Ovary (tissue), 9 donors: ENCODE measurements around the gene MITF. TPM values are rescaled to one million over a fixed set of nuclear protein-coding genes. Genes with fewer than 3 reads are reported as not detected.

Source experiments
- DNase-seq, 5 donors: peaks; one replicate each; pipeline ENCODE4 v3.0.0-alpha.2; 2019 to 2020
- H3K27ac ChIP-seq, 2 donors: fragments of 200-600 bp; one replicate each; pipeline versions ENCODE4 v1.5.1 to v1.8.0; 2019 to 2022
- H3K27me3 ChIP-seq: fragments of 200-600 bp; one replicate; pipeline ENCODE4 v1.8.0; 2022
- H3K36me3 ChIP-seq: fragments of 200-600 bp; sonication (generic); one replicate; pipeline ENCODE4 v1.5.1; 2019
- H3K4me1 ChIP-seq: one replicate; pipeline ENCODE4 v1.8.1; 2013; ENCODE audit warnings: mild to moderate bottlenecking, moderate library complexity; ENCODE audit not compliant: insufficient read depth
- H3K4me3 ChIP-seq: fragments of 200-600 bp; sonication (generic); one replicate; pipeline ENCODE4 v1.5.1; 2017
- H3K9me3 ChIP-seq, 2 donors: fragments of 200-600 bp in 1 of 2; sonication (generic) in 1 of 2; one replicate each; pipeline versions ENCODE4 v1.5.1 to v1.8.1; 2013 to 2019; ENCODE audit warnings: mild to moderate bottlenecking in 1 of 2, moderate library complexity in 1 of 2
- CTCF ChIP-seq, 3 donors: fragments of 450-650 bp in 2 of 3; fragments of 200-600 bp in 1 of 3; IDR thresholded peaks; one replicate each; pipeline versions ENCODE4 v1.5.1 to v1.8.0; 2016 to 2022; ENCODE audit warnings: antibody characterized with exemption in 3 of 3, mild to moderate bottlenecking in 1 of 3
- EP300 ChIP-seq: sonication (generic); formaldehyde crosslinking; IDR thresholded peaks from one replicate; pipeline ENCODE4 v1.6.1; 2017; ENCODE audit warnings: antibody characterized with exemption
- POLR2A ChIP-seq: fragments of 450-650 bp; IDR thresholded peaks from one replicate; pipeline ENCODE4 v1.6.1; 2017; ENCODE audit warnings: antibody characterized with exemption, mild to moderate bottlenecking, moderate library complexity
- WGBS, 3 donors: extraction: QIAGEN DNeasy Blood & Tissue Kit in 1 of 3; methylation state at CpG; one replicate each; pipeline versions ENCODE4 v1.1.5 to v1.1.7; 2013 to 2017; 5-methylcytosine and 5-hydroxymethylcytosine counted together
- intact Hi-C, 4 donors: fragments of 100-400 bp; cut with DNase I; formaldehyde crosslinking; loops; one replicate each; pipeline versions ENCODE4 v1.11.0 to v1.15.1; 2022 to 2023
- polyA plus RNA-seq, 2 donors: library from polyadenylated mRNA; stranded (reverse); fragments of 200-250 nt in 1 of 2; fragments of 350-450 nt in 1 of 2; fragmentation: Illumina TruSeq in 1 of 2; extraction: RNeasy Lipid Tissue Mini Kit (QIAGEN cat#74804) in 1 of 2; gene quantifications; one replicate each; pipeline ENCODE4 v1.2.3, GENCODE V29; 2013 to 2014
- total RNA-seq, 7 donors: library from RNA; depleted of rRNA in 2 of 7; stranded (reverse); fragments of >200 nt in 2 of 7; fragmentation: NEBNext Ultra II Directional in 3 of 7; extraction: Animal tissue kit (Norgen Biotek cat#: 25700) in 3 of 7; gene quantifications; one replicate each; pipeline versions ENCODE4 v1.1.0 to v1.2.4, GENCODE V29; 2016 to 2023
- donor health status: DM: no; HTN: no; CAD: no; lungs with moderate emphysema.
- donor health status: DM: no; HTN: no; CAD: no.
- donor health status: Bipolar disorder and iron deficiency.
- donor health status: DM: yes; HTN: yes; CAD: no.
- donor health status: DM: no; HTN: no; CAD: no.
- donor health status: DM: yes; HTN: yes; CAD: no.

Gene MITF
- total and polyA plus RNA-seq, 9 donors, result 13.6 to 38.0 (median 24.9) TPM

- Histone ChIP-seq H3K4me1 (no peaks in the 10 kb centered on the region), H3K9me3 (no peaks in the 10 kb centered on the region), H3K27ac (no peak overlapping the region), H3K4me3 (no peak overlapping the region), H3K36me3 (no peaks in the 10 kb centered on the region), H3K27me3 (no peaks in the 10 kb centered on the region)
- WGBS, 3 donors, result 96 to 97% (median 97%) methylated on average over 3 of the region's 3 CpGs
- TF ChIP-seq CTCF (IDR thresholded peaks at IDR 0.05) (no peak), POLR2A (no peak), EP300 (no peak)
- DNase-seq, result no peak
- intact Hi-C loops, result no loop called here
Observed at GRCh38 chr3:69938931-69939330, 199.7 kb downstream of the MITF start.

GRCh38 chr3:69941037-69941436 is 201.8 kb downstream of the MITF start:
- Histone ChIP-seq H3K27ac (no peak overlapping the region), H3K36me3 (no peaks in the 10 kb centered on the region), H3K9me3 (no peaks in the 10 kb centered on the region), H3K4me3 (no peak overlapping the region), H3K4me1 (no peaks in the 10 kb centered on the region), H3K27me3 (no peaks in the 10 kb centered on the region)
- intact Hi-C loops, result loop anchor here in 1 of 4 donors (10.0 kb wide), 1 partner anchor 246 kb away; no protein-coding TSS in a partner anchor
- TF ChIP-seq POLR2A, result no peak
- no peak for TF ChIP-seq CTCF (IDR thresholded peaks at IDR 0.05)
- TF ChIP-seq EP300, result no peak
- no peak for DNase-seq
- WGBS, 3 donors, result 94 to 98% (median 97%) methylated on average over 3 of the region's 3 CpGs

- TF ChIP-seq POLR2A (no peak), EP300 (no peak), CTCF (IDR thresholded peaks at IDR 0.05) (no peak)
- intact Hi-C loops, result loop anchor here in 1 of 4 donors (10.0 kb wide), 1 partner anchor 247 kb away; no protein-coding TSS in a partner anchor
- Histone ChIP-seq H3K36me3 (no peaks in the 10 kb centered on the region), H3K9me3 (no peaks in the 10 kb centered on the region), H3K27ac (no peak overlapping the region), H3K4me1 (no peaks in the 10 kb centered on the region), H3K4me3 (no peak overlapping the region), H3K27me3 (no peaks in the 10 kb centered on the region)
- no peak for DNase-seq
- 87 to 92% (median 91%) methylated on average over 3 of the region's 3 CpGs for WGBS, 3 donors
Observed at GRCh38 chr3:69941439-69942176, 202.3 kb downstream of the MITF start.

GRCh38 chr3:69944931-69945493 is 205.7 kb downstream of the MITF start:
- Histone ChIP-seq H3K4me1 (no peaks in the 10 kb centered on the region), H3K27me3 (no peaks in the 10 kb centered on the region), H3K9me3 (no peaks in the 10 kb centered on the region), H3K4me3 (no peak overlapping the region), H3K27ac (no peak overlapping the region), H3K36me3 (no peaks in the 10 kb centered on the region)
- 72 to 77% (median 73%) methylated on average over 3 of the region's 3 CpGs for WGBS, 3 donors
- TF ChIP-seq EP300, result no peak
- TF ChIP-seq CTCF (IDR thresholded peaks at IDR 0.05), result no peak
- no peak for TF ChIP-seq POLR2A
- DNase-seq, result no peak
- intact Hi-C loops, result loop anchor here in 3 of 4 donors (5.0 to 10.0 kb wide), 4 partner anchors 153 to 258 kb away; no protein-coding TSS in a partner anchor
